SJSA1 (cell line): ENCODE results near the gene MYCL. TPM values are rescaled to one million over a fixed set of nuclear protein-coding genes. Genes with fewer than 3 reads are reported as not detected.
"Not testable (repeated sequence)": the region's sequence is repeated elsewhere in the genome, so short reads cannot be mapped to it uniquely, and the experiment has no call there.

Source experiments
- DNase-seq, 2 experiments: peaks; one replicate each; pipeline ENCODE4 v3.0.0-alpha.2; 2015 to 2020; ENCODE audit warnings: low spot score in 2 of 2, low read depth in 1 of 2
- H3K27ac ChIP-seq: fragments of 250-450 bp; sonication (Bioruptor Pico); 2 replicates; pipeline ENCODE4 v1.5.1; 2020; ENCODE audit warnings: mild to moderate bottlenecking, moderate library complexity
- H3K27me3 ChIP-seq: fragments of 250-450 bp; sonication (Bioruptor Pico); replicated peaks from 2 replicates; pipeline ENCODE4 v1.5.1; 2020; ENCODE audit warnings: mild to moderate bottlenecking, moderate library complexity
- H3K36me3 ChIP-seq: fragments of 250-450 bp; sonication (Bioruptor Pico); 2 replicates; pipeline ENCODE4 v1.5.1; 2020; ENCODE audit warnings: mild to moderate bottlenecking
- H3K4me1 ChIP-seq: fragments of 250-450 bp; sonication (Bioruptor Pico); replicated peaks from 2 replicates; pipeline ENCODE4 v1.6.1; 2021; ENCODE audit warnings: mild to moderate bottlenecking
- H3K4me3 ChIP-seq: fragments of 250-450 bp; sonication (Bioruptor Pico); 2 replicates; pipeline ENCODE4 v1.5.1; 2020; ENCODE audit warnings: mild to moderate bottlenecking
- H3K9me3 ChIP-seq: fragments of 250-450 bp; sonication (Bioruptor Pico); replicated peaks from 2 replicates; pipeline ENCODE4 v1.5.1; 2020; ENCODE audit warnings: mild to moderate bottlenecking
- total RNA-seq: library from RNA; depleted of rRNA; stranded (reverse); fragments of >200 nt; shearing (Covaris generic); gene quantifications from 2 replicates; pipeline ENCODE4 v1.2.3, GENCODE V29; 2014

MYCL gene
- total RNA-seq, 1 experiment from 2014 or later: 8.1 TPM

DNA sequence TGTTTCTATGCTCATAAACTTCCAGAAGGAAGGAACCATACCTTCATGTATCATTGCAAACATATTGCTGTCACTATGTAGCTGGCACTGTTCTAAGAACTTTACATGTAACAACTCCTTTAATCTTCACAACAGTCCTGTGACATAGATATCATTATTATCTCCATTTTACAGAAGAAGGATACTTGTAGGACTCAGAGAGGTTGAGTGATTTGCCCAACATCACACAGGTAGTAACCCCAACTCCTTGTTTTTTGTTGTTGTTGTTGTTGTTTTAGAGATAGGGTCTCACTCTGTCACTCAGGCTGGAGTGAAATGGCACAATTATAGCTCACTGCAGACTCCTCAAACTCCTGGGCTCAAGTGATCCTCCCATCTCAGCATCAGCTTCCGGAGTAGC is 10.8 kb downstream of the MYCL start:
- H3K27ac ChIP-seq: no peak overlapping the region
- H3K27me3 ChIP-seq: no peaks in the 10 kb centered on the region
- DNase-seq: no peak
- H3K4me1 ChIP-seq: peaks cover 41% of the 10 kb centered on the region
- no peaks in the 10 kb centered on the region for H3K36me3 ChIP-seq
- H3K9me3 ChIP-seq: no peaks in the 10 kb centered on the region
- no peak overlapping the region for H3K4me3 ChIP-seq

DNA sequence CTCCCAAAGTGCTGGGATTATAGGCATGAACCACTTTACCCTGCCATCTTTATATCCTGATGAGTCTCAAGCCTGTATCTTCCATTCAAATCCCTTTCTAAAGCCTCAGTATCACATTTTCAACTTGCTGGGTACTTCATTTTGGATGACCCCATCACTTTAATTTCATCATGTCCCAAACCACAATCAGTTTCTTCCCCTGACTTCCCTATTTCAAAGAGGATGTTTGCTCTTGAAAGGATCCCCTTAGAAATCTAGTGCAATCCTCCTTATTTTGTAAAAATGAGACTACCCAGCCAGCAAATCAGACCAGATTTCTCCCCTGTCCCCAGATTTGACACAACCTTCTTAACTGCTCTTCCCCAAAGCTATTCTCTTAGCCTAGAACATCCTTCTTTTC is 11.4 kb downstream of the MYCL start:
- no peak overlapping the region for H3K27ac ChIP-seq
- no peaks in the 10 kb centered on the region for H3K36me3 ChIP-seq
- peaks cover 41% of the 10 kb centered on the region for H3K4me1 ChIP-seq
- no peaks in the 10 kb centered on the region for H3K9me3 ChIP-seq
- no peak for DNase-seq
- H3K27me3 ChIP-seq: no peaks in the 10 kb centered on the region
- no peak overlapping the region for H3K4me3 ChIP-seq

DNA sequence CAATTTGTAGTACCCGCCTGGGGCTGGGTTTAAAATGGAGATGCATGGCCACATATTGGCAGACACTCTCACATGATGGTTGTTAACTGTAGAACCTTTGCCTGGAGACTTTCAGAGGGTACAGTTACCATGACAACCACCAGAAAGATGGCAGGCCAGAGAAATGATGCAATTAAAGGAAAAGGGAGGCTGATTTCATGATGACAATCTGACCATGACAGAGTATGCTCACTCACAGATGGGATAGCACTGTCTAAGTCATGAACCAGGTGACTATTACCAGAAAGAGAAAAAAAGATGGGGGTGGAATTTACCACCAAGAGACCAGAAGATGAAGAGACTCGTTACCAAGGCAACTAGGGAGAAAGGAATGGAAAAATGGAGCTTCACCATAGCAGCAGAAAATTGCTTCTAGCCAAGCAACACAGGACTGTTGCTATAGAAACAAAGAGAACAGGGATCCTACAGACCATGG is 14.9 kb downstream of the MYCL start:
- Histone ChIP-seq H3K4me3 (no peak overlapping the region), H3K27ac (no peak overlapping the region), H3K4me1 (peaks cover 11% of the 10 kb centered on the region), H3K36me3 (peaks cover 5% of the 10 kb centered on the region; the same call in 1 of the 2 replicates), H3K9me3 (no peaks in the 10 kb centered on the region), H3K27me3 (no peaks in the 10 kb centered on the region)
- DNase-seq: no peak

DNA sequence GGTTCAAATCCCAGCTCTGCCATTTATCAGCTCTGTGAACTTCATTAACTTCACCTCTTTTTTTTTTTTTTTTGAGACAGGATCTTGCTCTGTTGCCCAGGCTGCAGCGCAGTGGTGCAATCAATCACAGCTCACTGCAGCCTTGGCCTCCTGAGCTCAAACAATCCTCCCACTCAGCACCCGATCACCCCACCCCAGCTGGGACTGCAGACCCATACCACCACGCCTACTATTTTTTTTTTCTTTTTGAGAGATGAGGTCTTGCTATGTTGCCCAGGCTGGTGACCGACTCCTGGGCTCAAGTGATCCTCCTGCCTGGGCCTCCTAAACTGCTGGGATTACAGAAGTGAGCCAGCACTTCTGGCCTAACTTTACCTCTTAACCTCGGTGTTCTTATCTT is 16.2 kb downstream of the MYCL start:
- Histone ChIP-seq H3K27ac (no peak overlapping the region), H3K27me3 (no peaks in the 10 kb centered on the region), H3K9me3 (no peaks in the 10 kb centered on the region), H3K36me3 (peaks cover 10% of the 10 kb centered on the region), H3K4me1 (peaks cover 9% of the 10 kb centered on the region), H3K4me3 (no peak overlapping the region)
- DNase-seq: no peak

DNA sequence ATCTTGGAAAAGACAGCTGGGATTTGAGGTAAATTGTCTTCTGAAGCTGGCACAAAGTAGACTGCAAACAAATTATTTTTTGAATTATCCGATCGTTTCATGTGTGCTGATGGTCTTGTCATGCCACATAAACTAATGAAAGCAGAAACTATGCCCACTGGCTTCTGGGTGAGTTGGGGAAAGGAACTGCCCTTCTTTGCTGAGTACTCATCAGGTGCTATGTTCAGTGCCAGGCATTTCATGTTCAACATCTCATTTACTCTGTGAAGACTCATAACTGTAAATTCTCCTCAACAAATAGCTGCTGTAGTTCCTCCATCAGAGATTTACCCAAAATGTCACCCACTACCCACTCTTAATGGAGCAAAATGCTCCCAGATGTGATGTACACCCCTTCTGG is 19.6 kb downstream of the MYCL start:
- DNase-seq: no peak
- peak overlapping the region; percentile 67 for H3K4me3 ChIP-seq
- peaks cover 13% of the 10 kb centered on the region for H3K4me1 ChIP-seq
- H3K9me3 ChIP-seq: no peaks in the 10 kb centered on the region
- H3K27ac ChIP-seq: no peak overlapping the region
- H3K36me3 ChIP-seq: peaks cover 18% of the 10 kb centered on the region
- no peaks in the 10 kb centered on the region for H3K27me3 ChIP-seq

DNA sequence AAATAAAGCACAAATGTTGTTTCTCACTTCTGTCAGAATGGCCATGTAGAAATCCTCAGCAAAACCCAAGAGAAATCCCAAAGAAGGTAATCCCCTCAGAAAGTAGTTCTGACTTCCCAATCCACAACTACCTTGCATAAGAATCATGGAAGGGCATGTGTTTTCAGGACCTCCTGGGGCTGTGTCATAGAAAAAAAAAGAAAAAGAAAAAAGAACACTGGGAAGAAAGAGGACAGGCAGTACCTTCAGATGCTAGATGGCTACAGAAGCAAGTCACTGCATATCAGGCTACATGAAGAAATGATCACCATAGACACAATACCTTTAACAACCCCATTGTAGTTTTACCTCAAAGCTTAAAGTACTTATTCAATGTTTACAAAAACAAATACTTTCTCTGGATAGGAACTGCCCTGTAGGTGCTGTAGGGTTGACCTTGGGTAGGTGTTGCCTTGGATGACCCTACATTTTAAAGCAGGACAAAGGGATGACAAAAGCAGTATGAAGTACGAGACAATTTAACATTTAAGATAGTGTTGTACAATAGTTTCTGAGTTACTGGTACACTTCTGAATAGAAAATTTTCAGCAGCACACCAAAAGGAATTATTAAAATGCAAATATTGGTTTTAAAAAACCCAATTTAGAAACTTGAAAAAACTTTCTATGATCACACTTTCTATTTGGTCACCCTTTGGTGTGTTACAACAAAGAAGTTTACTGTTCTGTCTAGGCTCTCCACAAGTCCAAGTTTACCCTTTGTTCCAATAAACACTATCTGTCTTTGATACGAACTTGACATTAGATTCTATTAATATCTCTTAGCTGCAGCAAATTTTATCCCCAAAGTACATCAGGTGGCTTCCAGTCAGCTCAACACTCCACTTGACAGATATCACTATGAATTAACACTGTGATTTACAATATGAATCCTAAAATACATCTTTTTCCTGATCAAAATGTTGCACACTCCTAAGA is 23.4 kb downstream of the MYCL start:
- H3K27me3 ChIP-seq: no peaks in the 10 kb centered on the region
- no peak overlapping the region for H3K27ac ChIP-seq
- no peak overlapping the region for H3K4me3 ChIP-seq
- H3K4me1 ChIP-seq: peaks cover 13% of the 10 kb centered on the region
- no peak for DNase-seq
- no peaks in the 10 kb centered on the region for H3K9me3 ChIP-seq
- H3K36me3 ChIP-seq: peaks cover 26% of the 10 kb centered on the region

DNA sequence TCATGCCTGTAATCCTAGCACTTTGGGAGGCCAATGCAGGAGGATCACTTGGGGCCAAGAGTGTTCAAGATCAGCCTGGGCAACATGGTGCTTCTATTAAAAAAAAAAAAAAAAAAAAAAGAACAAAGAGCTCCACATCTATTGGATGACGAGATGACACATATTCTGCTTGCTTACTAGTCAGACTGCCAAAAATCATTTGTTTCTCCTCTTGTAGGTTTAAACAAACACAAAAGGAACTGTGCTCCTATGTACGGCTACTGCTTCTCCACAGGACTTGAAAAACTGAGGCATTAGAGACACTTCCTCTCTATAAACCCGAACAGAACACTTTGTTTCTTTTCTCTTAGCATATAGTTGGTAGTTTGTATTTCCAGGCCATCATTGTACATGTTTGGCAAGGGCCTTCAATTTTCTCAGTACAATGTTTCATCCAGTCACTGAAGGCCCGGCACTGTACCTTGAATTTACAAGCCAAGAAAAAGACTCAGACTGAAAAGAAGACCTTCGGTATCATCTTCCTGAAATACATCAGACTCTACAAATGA is 24.4 kb downstream of the MYCL start:
- Histone ChIP-seq H3K9me3 (no peaks in the 10 kb centered on the region), H3K4me1 (peaks cover 12% of the 10 kb centered on the region), H3K4me3 (no peak overlapping the region), H3K36me3 (peaks cover 28% of the 10 kb centered on the region), H3K27me3 (no peaks in the 10 kb centered on the region), H3K27ac (no peak overlapping the region)
- DNase-seq: no peak

DNA sequence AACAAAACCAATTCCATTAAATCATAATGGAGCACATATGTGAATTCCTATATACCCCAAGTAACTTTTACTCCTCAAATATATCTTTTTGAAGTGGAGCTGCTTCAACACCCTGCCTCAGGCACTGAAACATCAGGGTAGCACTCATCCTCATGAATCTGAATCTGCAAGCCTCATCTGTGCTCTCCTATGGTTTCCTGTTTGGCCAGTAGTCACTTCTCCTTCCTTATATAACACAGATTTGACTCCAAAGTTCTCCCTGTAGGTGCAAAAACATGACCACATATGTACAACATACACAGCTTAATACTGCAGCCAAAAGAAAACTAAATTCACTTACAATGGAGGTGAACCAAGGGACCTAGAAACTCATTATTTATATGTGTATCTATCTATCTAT is 25.6 kb downstream of the MYCL start:
- peaks cover 13% of the 10 kb centered on the region for H3K4me1 ChIP-seq
- no peak overlapping the region for H3K27ac ChIP-seq
- H3K9me3 ChIP-seq: no peaks in the 10 kb centered on the region

DNA sequence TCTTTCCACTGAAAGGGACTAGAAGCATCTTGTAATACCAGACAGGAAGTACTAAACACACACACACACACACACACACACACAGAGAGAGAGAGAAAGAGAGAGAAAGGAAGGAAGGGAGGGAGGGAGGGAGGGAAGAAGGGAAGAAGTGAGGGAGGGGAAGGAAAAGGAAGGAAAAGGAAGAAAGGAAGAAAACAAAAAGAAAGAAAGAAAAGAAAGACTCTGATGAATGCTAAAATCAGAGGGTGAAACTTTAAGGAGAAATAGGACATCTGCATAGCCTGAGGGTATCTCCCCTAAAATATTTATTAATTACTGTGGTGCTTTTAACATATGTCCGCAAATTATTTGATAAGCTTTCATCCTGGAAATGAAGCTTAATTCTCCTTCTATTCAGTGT is 29.0 kb downstream of the MYCL start:
- no peak for DNase-seq
- peaks cover 24% of the 10 kb centered on the region for H3K36me3 ChIP-seq
- H3K27ac ChIP-seq: no peak overlapping the region
- H3K9me3 ChIP-seq: no peaks in the 10 kb centered on the region
- H3K4me3 ChIP-seq: no peak overlapping the region
- H3K4me1 ChIP-seq: peaks cover 5% of the 10 kb centered on the region; the same call in 1 of the 2 replicates
- no peaks in the 10 kb centered on the region for H3K27me3 ChIP-seq

More for the DNA sequence above, 25.6 kb downstream of the MYCL start:
- Histone ChIP-seq H3K27me3 (no peaks in the 10 kb centered on the region), H3K36me3 (peaks cover 23% of the 10 kb centered on the region), H3K4me3 (no peak overlapping the region)
- DNase-seq: no peak

DNA sequence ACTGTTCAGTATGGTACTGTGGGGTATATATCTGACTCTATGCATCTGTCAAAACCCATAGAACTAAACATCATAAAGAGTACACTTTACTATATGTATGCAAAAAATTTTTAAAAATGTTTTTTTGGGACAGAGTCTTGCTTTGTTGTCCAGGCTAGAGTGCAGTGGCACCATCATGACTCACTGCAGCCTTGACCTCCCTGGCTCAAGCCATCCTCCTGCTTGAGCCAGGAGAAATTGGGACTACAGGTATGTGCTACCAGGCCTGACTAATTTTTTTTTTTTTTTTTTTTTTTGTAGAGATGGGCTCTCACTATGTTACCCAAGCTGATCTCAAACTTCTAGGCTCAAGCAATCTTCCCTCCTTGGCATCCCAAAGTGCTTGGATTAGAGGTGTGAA is 29.9 kb downstream of the MYCL start:
- Histone ChIP-seq H3K36me3 (peaks cover 26% of the 10 kb centered on the region), H3K9me3 (no peaks in the 10 kb centered on the region), H3K27me3 (no peaks in the 10 kb centered on the region), H3K27ac (no peak overlapping the region), H3K4me1 (peaks cover 11% of the 10 kb centered on the region), H3K4me3 (no peak overlapping the region)
- no peak for DNase-seq

DNA sequence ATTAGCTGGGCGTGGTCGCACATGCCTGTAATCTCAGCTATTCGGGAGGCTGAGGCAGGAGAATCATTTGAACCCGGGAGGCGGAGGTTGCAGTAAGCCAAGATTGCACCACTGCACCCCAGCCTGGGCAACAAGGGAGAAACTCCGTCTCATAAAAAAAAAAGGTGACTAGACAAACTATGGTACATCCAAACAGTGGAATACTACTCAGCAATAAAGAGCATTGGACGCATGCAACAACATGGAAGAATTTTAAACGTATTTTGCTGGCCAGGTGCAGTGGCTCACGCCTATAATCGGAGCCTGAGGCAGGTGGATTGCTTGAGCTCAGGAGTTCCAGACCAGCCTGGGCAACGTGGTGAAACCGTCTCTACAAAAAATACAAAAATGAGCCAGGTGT is 30.7 kb downstream of the MYCL start:
- not testable (repeated sequence) for H3K4me3 ChIP-seq, H3K9me3 ChIP-seq, H3K27me3 ChIP-seq, DNase-seq, H3K27ac ChIP-seq
- Histone ChIP-seq H3K4me1 (peaks cover 14% of the 10 kb centered on the region), H3K36me3 (peaks cover 29% of the 10 kb centered on the region)

DNA sequence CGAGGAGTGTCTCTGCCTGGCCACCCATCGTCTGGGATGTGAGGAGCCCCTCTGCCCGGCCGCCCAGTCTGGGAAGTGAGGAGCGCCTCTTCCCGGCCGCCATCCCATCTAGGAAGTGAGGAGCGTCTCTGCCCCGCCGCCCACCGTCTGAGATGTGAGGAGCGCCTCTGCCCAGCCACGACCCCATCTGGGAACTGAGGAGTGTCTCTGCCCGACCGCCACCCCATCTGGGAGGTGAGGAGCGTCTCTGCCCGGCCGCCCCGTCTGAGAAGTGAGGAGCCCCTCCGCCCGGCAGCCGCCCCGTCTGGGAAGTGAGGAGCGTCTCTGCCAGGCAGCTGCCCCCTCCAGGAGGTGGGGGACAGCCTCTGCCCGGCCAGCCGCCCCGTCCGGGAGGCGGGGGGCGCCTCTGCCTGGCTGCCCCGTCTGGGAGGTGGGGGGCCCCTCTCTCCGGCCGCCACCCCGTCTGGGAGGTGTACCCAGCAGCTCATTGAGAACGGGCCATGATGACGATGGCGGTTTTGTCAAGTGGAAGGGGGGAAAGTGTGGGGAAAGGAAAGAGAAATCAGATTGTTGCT is 32.1 kb downstream of the MYCL start:
- not testable (repeated sequence) for H3K4me3 ChIP-seq, H3K27me3 ChIP-seq, DNase-seq, H3K27ac ChIP-seq, H3K9me3 ChIP-seq
- Histone ChIP-seq H3K4me1 (peaks cover 14% of the 10 kb centered on the region), H3K36me3 (peaks cover 24% of the 10 kb centered on the region)

DNA sequence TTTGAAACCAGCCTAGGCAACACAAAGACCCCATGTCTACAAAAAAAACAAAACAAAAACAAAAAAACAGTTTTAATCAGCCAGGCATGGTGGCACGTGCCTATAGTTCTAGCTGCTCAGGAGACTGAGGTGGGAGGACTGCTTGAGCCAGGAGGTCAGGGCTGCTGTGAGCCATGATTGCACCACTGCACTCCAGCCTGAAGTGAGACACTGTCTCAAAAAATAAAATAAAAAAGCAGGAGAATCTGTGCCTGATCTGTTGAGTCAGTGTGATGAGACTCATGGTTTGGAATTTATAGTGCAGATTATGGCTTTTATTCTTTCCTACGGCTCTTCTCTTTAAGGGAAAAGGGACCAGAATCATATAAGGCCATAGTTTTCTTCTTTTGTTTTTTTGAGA is 35.0 kb downstream of the MYCL start:
- Histone ChIP-seq H3K9me3 (no peaks in the 10 kb centered on the region), H3K36me3 (peaks cover 19% of the 10 kb centered on the region), H3K27ac (no peak overlapping the region), H3K4me3 (no peak overlapping the region), H3K4me1 (peaks cover 9% of the 10 kb centered on the region), H3K27me3 (no peaks in the 10 kb centered on the region)
- peak in 1 of 2 experiments; percentile 10 for DNase-seq

DNA sequence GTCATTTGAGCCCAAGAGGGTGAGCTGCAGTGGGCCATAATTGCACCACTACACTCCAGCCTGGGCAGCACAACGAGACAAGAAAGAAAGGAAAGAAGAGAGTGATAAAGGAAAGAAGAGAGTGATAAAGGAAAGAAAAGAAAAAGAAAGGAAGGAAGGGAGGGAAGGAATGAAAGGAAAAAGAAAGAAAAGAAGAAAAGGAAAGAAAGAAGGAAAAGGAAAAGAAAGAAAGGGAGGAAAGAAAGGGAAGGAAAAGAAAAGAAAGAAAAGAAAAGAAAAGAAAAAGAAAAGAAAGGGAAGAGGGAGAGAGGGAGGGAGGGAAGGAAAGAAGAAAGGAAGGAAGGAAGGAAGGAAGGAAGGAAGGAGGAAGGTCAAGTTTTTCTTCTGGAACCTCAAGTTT is 36.0 kb downstream of the MYCL start:
- H3K27ac ChIP-seq: no peak overlapping the region
- no peaks in the 10 kb centered on the region for H3K9me3 ChIP-seq

More for the DNA sequence above, 36.0 kb downstream of the MYCL start:
- DNase-seq: no peak
- Histone ChIP-seq H3K4me3 (no peak overlapping the region), H3K4me1 (peaks cover 9% of the 10 kb centered on the region), H3K36me3 (peaks cover 16% of the 10 kb centered on the region), H3K27me3 (no peaks in the 10 kb centered on the region)
